OCI-LY7 (cell line): ENCODE data around the gene CCDC91. TPM values are rescaled to one million over a fixed set of nuclear protein-coding genes. Genes with fewer than 3 reads are reported as not detected.

Experiments
- BruUV-seq: library from RNA; stranded (reverse); fragments of 400-500 nt; replicated peaks from 2 replicates; lab custom pipeline; 2021; lab: Mats Ljungman, UMichigan
- CTCF ChIA-PET: fragments of 300-600 bp; sonication (Branson Sonifier 250); formaldehyde crosslinking; loops from one replicate; lab custom pipeline; 2022; ENCODE audit warnings: antibody characterized with exemption; ENCODE audit not compliant: unreplicated experiment; lab: Charles Lee
- POLR2A ChIA-PET: fragments of 300-600 bp; sonication (Branson Sonifier 250); formaldehyde crosslinking; loops from one replicate; lab custom pipeline; 2022; ENCODE audit warnings: antibody characterized with exemption; lab: Charles Lee
- DNase-seq: peaks from one replicate; pipeline ENCODE4 v3.0.0-alpha.2; 2015; ENCODE audit warnings: low spot score
- H2AFZ ChIP-seq: fragments of 200-600 bp; sonication (generic), shearing (Covaris generic); 2 replicates; pipeline ENCODE4 v1.6.1; 2014; ENCODE audit warnings: mild to moderate bottlenecking, antibody characterized with exemption, low read length, moderate library complexity
- H3K27ac ChIP-seq: fragments of 200-600 bp; sonication (generic); 2 replicates; pipeline ENCODE4 v1.5.1; 2014; ENCODE audit warnings: mixed run types, low read depth, mild to moderate bottlenecking, moderate library complexity, low read length, inconsistent platforms; ENCODE audit not compliant: poor library complexity, severe bottlenecking
- H3K36me3 ChIP-seq: fragments of 200-600 bp; sonication (generic); 2 replicates; pipeline ENCODE4 v1.6.1; 2014; ENCODE audit warnings: mild to moderate bottlenecking, antibody characterized with exemption, low read length, moderate library complexity, mixed read lengths; ENCODE audit not compliant: insufficient read depth
- H3K4me1 ChIP-seq: fragments of 200-600 bp; sonication (generic); 2 replicates; pipeline ENCODE4 v1.5.1; 2014; ENCODE audit warnings: mild to moderate bottlenecking, low read length; ENCODE audit not compliant: insufficient read depth, poor library complexity, severe bottlenecking
- H3K4me2 ChIP-seq: fragments of 200-600 bp; sonication (generic); 2 replicates; pipeline ENCODE4 v1.6.1; 2014; ENCODE audit warnings: mild to moderate bottlenecking, low read length
- H3K4me3 ChIP-seq: fragments of 200-600 bp; sonication (generic); 2 replicates; pipeline ENCODE4 v1.5.1; 2014; ENCODE audit warnings: mild to moderate bottlenecking, low read depth, low read length; ENCODE audit not compliant: poor library complexity, severe bottlenecking
- H3K79me2 ChIP-seq: fragments of 200-600 bp; sonication (generic); 2 replicates; pipeline ENCODE4 v1.6.1; 2016; ENCODE audit warnings: low read depth, mild to moderate bottlenecking, low read length, moderate library complexity, mixed read lengths; ENCODE audit not compliant: insufficient read depth
- H3K9me2 ChIP-seq: fragments of 200-600 bp; sonication (generic); 2 replicates; pipeline ENCODE4 v1.6.1; 2016; ENCODE audit warnings: mild to moderate bottlenecking, low read length, mixed read lengths; ENCODE audit not compliant: insufficient read depth
- H3K9me3 ChIP-seq: fragments of 200-600 bp; sonication (generic); 2 replicates; pipeline ENCODE4 v1.6.1; 2014; ENCODE audit warnings: mild to moderate bottlenecking, mixed run types, low read length, mixed read lengths
- H4K20me1 ChIP-seq: fragments of 200-600 bp; sonication (generic); 2 replicates; pipeline ENCODE4 v1.6.1; 2014; ENCODE audit warnings: mild to moderate bottlenecking, antibody characterized with exemption, low read length, moderate library complexity, mixed read lengths; ENCODE audit not compliant: insufficient read depth
- EZH2phosphoT487 ChIP-seq: fragments of 200-600 bp; sonication (generic); IDR thresholded peaks from 2 replicates; pipeline ENCODE4 v1.6.1; 2018; ENCODE audit warnings: low read depth, borderline replicate concordance, mild to moderate bottlenecking, mixed run types, antibody characterized with exemption, low read length, moderate library complexity, mixed read lengths
- intact Hi-C: fragments of 100-400 bp; cut with micrococcal nuclease; formaldehyde crosslinking; loops from one replicate; pipeline ENCODE4 v1.10.0; 2022; ENCODE audit not compliant: unreplicated experiment
- total RNA-seq, 2 experiments: library from RNA; depleted of rRNA in 1 of 2; stranded (reverse); fragments of >200 nt in 1 of 2; shearing (Covaris generic) in 1 of 2; gene quantifications; 2 replicates each; pipeline ENCODE4 v1.2.3, GENCODE V29; 2014 to 2022
- TF ChIP-seq, protein P1 (sequence below): fragments of 200-600 bp; sonication (generic); conservative IDR thresholded peaks from 2 replicates; pipeline ENCODE4 v1.5.1; 2014; ENCODE audit warnings: mild to moderate bottlenecking, antibody characterized with exemption, low read length, moderate library complexity, mixed read lengths

The CCDC91 gene
- total RNA-seq, 2 experiments from 2014 or later = 15.8 to 23.8 TPM

DNA sequence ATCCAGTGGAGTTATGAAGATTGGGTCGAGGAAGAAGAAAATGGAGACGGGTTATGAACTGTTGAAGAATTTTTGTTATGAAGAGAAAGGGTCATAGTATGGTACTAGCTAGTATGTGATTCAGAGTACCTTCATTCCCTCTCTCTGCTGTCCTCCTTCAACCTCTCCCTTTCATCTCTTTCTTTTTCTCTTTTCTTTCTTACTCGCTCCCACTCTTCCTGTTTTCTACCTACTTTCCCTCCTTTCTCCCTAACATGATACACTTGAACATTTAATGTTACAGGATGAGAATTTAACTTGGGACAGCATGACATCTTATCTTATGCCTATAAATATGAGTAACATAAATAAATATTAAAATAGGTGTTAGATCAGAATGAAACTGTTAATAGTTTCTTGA is 112.9 kb downstream of the CCDC91 start:
- no TSS peak for BruUV-seq
- no peaks in the 10 kb centered on the region for H3K9me2 ChIP-seq
- no peaks in the 10 kb centered on the region for H3K9me3 ChIP-seq
- no peak overlapping the region for H3K27ac ChIP-seq
- no peak for DNase-seq
- no peak overlapping the region for H2AFZ ChIP-seq
- no peaks in the 10 kb centered on the region for H3K79me2 ChIP-seq
- no peak overlapping the region for H3K4me3 ChIP-seq
- H4K20me1 ChIP-seq = no peaks in the 10 kb centered on the region
- no peaks in the 10 kb centered on the region for H3K4me1 ChIP-seq
- intact Hi-C loops = no loop called here
- H3K36me3 ChIP-seq = peaks cover 4% of the 10 kb centered on the region; the same call in 1 of the 2 replicates
- TF ChIP-seq EZH2phosphoT487 = no peak
- TF ChIP-seq, protein P1, sequence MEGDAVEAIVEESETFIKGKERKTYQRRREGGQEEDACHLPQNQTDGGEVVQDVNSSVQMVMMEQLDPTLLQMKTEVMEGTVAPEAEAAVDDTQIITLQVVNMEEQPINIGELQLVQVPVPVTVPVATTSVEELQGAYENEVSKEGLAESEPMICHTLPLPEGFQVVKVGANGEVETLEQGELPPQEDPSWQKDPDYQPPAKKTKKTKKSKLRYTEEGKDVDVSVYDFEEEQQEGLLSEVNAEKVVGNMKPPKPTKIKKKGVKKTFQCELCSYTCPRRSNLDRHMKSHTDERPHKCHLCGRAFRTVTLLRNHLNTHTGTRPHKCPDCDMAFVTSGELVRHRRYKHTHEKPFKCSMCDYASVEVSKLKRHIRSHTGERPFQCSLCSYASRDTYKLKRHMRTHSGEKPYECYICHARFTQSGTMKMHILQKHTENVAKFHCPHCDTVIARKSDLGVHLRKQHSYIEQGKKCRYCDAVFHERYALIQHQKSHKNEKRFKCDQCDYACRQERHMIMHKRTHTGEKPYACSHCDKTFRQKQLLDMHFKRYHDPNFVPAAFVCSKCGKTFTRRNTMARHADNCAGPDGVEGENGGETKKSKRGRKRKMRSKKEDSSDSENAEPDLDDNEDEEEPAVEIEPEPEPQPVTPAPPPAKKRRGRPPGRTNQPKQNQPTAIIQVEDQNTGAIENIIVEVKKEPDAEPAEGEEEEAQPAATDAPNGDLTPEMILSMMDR = no peak
- H3K4me2 ChIP-seq = no peak overlapping the region
- POLR2A ChIA-PET = no interaction called here
- CTCF ChIA-PET = no interaction called here

DNA sequence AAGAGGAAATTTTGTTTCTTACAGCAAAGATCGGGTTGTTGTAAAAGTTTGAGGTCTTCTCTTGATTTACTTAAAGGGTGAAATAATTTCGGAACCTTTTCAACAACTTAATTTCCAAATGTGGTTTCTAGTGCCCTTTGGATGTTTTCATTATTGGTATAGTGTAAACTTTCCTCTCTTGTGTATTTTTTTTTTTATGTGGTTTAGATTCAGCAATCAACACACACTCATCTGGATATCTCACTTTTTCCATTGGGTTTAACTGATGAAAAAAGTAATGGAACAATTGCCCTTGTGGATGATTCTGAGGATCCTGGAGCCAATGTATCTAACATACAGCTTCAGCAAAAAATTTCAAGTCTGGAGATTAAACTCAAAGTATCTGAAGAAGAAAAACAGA is 116.3 kb downstream of the CCDC91 start:
- no peak for DNase-seq
- Histone ChIP-seq H3K4me2 (no peak overlapping the region), H3K79me2 (no peaks in the 10 kb centered on the region), H2AFZ (no peak overlapping the region), H3K27ac (no peak overlapping the region), H3K9me3 (no peaks in the 10 kb centered on the region), H3K4me3 (no peak overlapping the region), H3K4me1 (no peaks in the 10 kb centered on the region), H4K20me1 (no peaks in the 10 kb centered on the region), H3K36me3 (peaks cover 4% of the 10 kb centered on the region), H3K9me2 (no peaks in the 10 kb centered on the region)
- TF ChIP-seq, protein P1 = no peak
- no peak for TF ChIP-seq EZH2phosphoT487
- intact Hi-C loops = no loop called here
- BruUV-seq = no TSS peak
- CTCF ChIA-PET = no interaction called here
- POLR2A ChIA-PET = no interaction called here

DNA sequence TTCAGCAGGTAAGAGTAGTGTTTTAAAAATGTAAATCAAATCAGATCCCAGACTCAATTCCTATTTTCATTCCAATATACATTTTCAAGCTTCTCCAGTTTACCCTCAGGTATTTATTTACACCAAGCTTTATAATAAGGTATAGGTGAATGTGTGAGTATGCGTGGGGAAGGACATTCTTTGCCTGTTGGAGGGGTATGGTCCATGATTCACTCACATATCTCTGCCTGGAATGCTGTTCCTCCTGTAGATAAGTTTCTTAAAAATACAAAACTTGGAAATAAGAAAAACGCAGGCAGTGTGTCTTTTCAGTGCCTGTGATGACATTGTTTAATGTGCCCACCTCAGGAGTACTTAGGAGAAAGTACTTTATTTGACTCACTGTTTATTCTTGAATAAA is 118.6 kb downstream of the CCDC91 start:
- Histone ChIP-seq H3K4me3 (no peak overlapping the region), H3K9me2 (no peaks in the 10 kb centered on the region), H3K4me1 (no peaks in the 10 kb centered on the region), H3K4me2 (no peak overlapping the region), H3K79me2 (no peaks in the 10 kb centered on the region), H3K27ac (no peak overlapping the region), H3K9me3 (no peaks in the 10 kb centered on the region), H4K20me1 (no peaks in the 10 kb centered on the region), H2AFZ (no peak overlapping the region), H3K36me3 (peaks cover 4% of the 10 kb centered on the region)
- intact Hi-C loops = no loop called here
- TF ChIP-seq EZH2phosphoT487 = no peak
- TF ChIP-seq, protein P1 = no peak
- DNase-seq = no peak
- POLR2A ChIA-PET = interaction anchor here (0.6 kb wide), 1 partner anchor 9 kb away, joined by 3 read pairs; no protein-coding TSS in a partner anchor
- CTCF ChIA-PET = no interaction called here
- BruUV-seq = no TSS peak
